ENCODE data around the gene MPI.

GRCh38 chr15:74885461-74885860 is 4.4 kb upstream of the MPI start:
- TF ChIP-seq CTCF (IDR thresholded peaks at IDR 0.05; ENCODE audit: low read depth, low read length) (no peak), EZH2phosphoT487 (IDR thresholded peaks at IDR 0.05; ENCODE audit: low read depth) (no peak)
